H9 (cell line): ENCODE results near the gene KCNG2. TPM values are rescaled to one million over a fixed set of nuclear protein-coding genes. Genes with fewer than 3 reads are reported as not detected.
A peak's percentile ranks its signal among the peaks of the same experiment; 100 is the strongest.

Experiments
- DNase-seq: peaks from one replicate; pipeline ENCODE4 v3.0.0-alpha.2; 2017
- H2AFZ ChIP-seq: one replicate; pipeline ENCODE4 v1.6.1; 2013; ENCODE audit warnings: mild to moderate bottlenecking, low read length, control low read depth, moderate library complexity
- H2AK5ac ChIP-seq: 2 replicates; pipeline ENCODE4 v1.6.1; 2013; ENCODE audit warnings: low read length, control low read depth, mixed read lengths; ENCODE audit not compliant: insufficient read length
- H2BK120ac ChIP-seq: one replicate; pipeline ENCODE4 v1.6.1; 2013; ENCODE audit warnings: low read depth, mild to moderate bottlenecking, low read length, control low read depth, inconsistent platforms; ENCODE audit not compliant: poor library complexity, severe bottlenecking
- H2BK12ac ChIP-seq: 2 replicates; pipeline ENCODE4 v1.6.1; 2013; ENCODE audit warnings: low read length, control low read depth, mixed read lengths, low read depth; ENCODE audit not compliant: insufficient read length
- H2BK15ac ChIP-seq: 2 replicates; pipeline ENCODE4 v1.6.1; 2013; ENCODE audit warnings: low read depth, low read length, control low read depth
- H2BK20ac ChIP-seq: one replicate; pipeline ENCODE4 v1.6.1; 2013; ENCODE audit warnings: low read depth, mild to moderate bottlenecking, low read length, control low read depth, inconsistent platforms; ENCODE audit not compliant: poor library complexity, severe bottlenecking
- H2BK5ac ChIP-seq: 2 replicates; pipeline ENCODE4 v1.6.1; 2013; ENCODE audit warnings: low read length, control low read depth, mixed read lengths; ENCODE audit not compliant: insufficient read length
- H3K14ac ChIP-seq: 2 replicates; pipeline ENCODE4 v1.6.1; 2013; ENCODE audit warnings: low read length, control low read depth; ENCODE audit not compliant: insufficient read depth
- H3K18ac ChIP-seq: 2 replicates; pipeline ENCODE4 v1.6.1; 2013; ENCODE audit warnings: low read depth, mild to moderate bottlenecking, mixed read lengths, low read length, control low read depth; ENCODE audit not compliant: insufficient read length
- H3K23ac ChIP-seq: 2 replicates; pipeline ENCODE4 v1.6.1; 2013; ENCODE audit warnings: low read length, control low read depth, mixed read lengths, low read depth; ENCODE audit not compliant: insufficient read length
- H3K23me2 ChIP-seq: 2 replicates; pipeline ENCODE4 v1.6.1; 2013; ENCODE audit warnings: low read depth, mild to moderate bottlenecking, mixed read lengths, low read length, control low read depth; ENCODE audit not compliant: insufficient read length, poor library complexity, severe bottlenecking
- H3K27ac ChIP-seq: 2 replicates; pipeline ENCODE4 v1.5.1; 2013; ENCODE audit warnings: low read length, control low read depth, mixed read lengths, low read depth; ENCODE audit not compliant: insufficient read length
- H3K27me3 ChIP-seq: 2 replicates; pipeline ENCODE4 v1.6.1; 2013; ENCODE audit warnings: low read length, control low read depth, inconsistent platforms; ENCODE audit not compliant: insufficient read depth
- H3K4ac ChIP-seq: 2 replicates; pipeline ENCODE4 v1.6.1; 2013; ENCODE audit warnings: low read depth, mild to moderate bottlenecking, control low read depth, inconsistent platforms, low read length, moderate library complexity
- H3K4me1 ChIP-seq: 2 replicates; pipeline ENCODE4 v1.6.1; 2013; ENCODE audit warnings: low read length, control low read depth, inconsistent platforms; ENCODE audit not compliant: insufficient read depth
- H3K4me2 ChIP-seq: 2 replicates; pipeline ENCODE4 v1.6.1; 2013; ENCODE audit warnings: low read length, control low read depth, mixed read lengths; ENCODE audit not compliant: insufficient read length, insufficient read depth
- H3K56ac ChIP-seq: 2 replicates; pipeline ENCODE4 v1.6.1; 2013; ENCODE audit warnings: low read depth, mild to moderate bottlenecking, mixed read lengths, low read length, control low read depth; ENCODE audit not compliant: insufficient read length
- H3K79me1 ChIP-seq: 2 replicates; pipeline ENCODE4 v1.6.1; 2013; ENCODE audit warnings: low read depth, mild to moderate bottlenecking, moderate library complexity, low read length, control low read depth, inconsistent platforms; ENCODE audit not compliant: insufficient read depth, poor library complexity, severe bottlenecking
- H3K79me2 ChIP-seq: 2 replicates; pipeline ENCODE4 v1.6.1; 2013; ENCODE audit warnings: low read length, control low read depth, inconsistent platforms; ENCODE audit not compliant: insufficient read depth
- H3K9ac ChIP-seq: 2 replicates; pipeline ENCODE4 v1.6.1; 2013; ENCODE audit warnings: low read length, control low read depth, mixed read lengths; ENCODE audit not compliant: insufficient read length; ENCODE audit errors: extremely low read depth
- H3K9me3 ChIP-seq: one replicate; pipeline ENCODE4 v1.6.1; 2013; ENCODE audit warnings: low read depth, low read length, inconsistent platforms; ENCODE audit not compliant: control insufficient read depth
- H3T11ph ChIP-seq: one replicate; pipeline ENCODE4 v1.6.1; 2013; ENCODE audit warnings: mild to moderate bottlenecking, low read length, control low read depth, inconsistent platforms
- H4K20me1 ChIP-seq: one replicate; pipeline ENCODE4 v1.6.1; 2013; ENCODE audit not compliant: control insufficient read depth, insufficient read length, insufficient read depth
- H4K5ac ChIP-seq: 2 replicates; pipeline ENCODE4 v1.6.1; 2013; ENCODE audit warnings: low read depth, mild to moderate bottlenecking, mixed read lengths, low read length, control low read depth; ENCODE audit not compliant: insufficient read length
- H4K8ac ChIP-seq: replicated peaks from 2 replicates; pipeline ENCODE4 v1.6.1; 2013; ENCODE audit warnings: low read length, control low read depth, mixed read lengths, low read depth; ENCODE audit not compliant: insufficient read length
- H4K91ac ChIP-seq: 2 replicates; pipeline ENCODE4 v1.6.1; 2013; ENCODE audit warnings: low read depth, mild to moderate bottlenecking, moderate library complexity, mixed read lengths, low read length, control low read depth; ENCODE audit not compliant: insufficient read length
- H3K27ac Mint-ChIP-seq, 3 experiments: 2 replicates in 2 of 3; 3 replicates in 1 of 3; pipeline ENCODE4 v1.8.0; 2020 to 2021; ENCODE audit warnings: mixed read lengths in 3 of 3, mild to moderate bottlenecking in 1 of 3, moderate library complexity in 1 of 3
- H3K27me3 Mint-ChIP-seq: 2 replicates; pipeline ENCODE4 v1.8.0; 2021; ENCODE audit warnings: low read depth, mild to moderate bottlenecking, moderate library complexity, mixed read lengths
- H3K36me3 Mint-ChIP-seq, 3 experiments: 2 replicates in 2 of 3; 3 replicates in 1 of 3; pipeline ENCODE4 v1.8.0; 2020 to 2021; ENCODE audit warnings: low read depth in 3 of 3, mixed read lengths in 3 of 3; ENCODE audit not compliant: insufficient read depth in 1 of 3
- H3K4me1 Mint-ChIP-seq, 2 experiments: 2 replicates each; pipeline ENCODE4 v1.8.0; 2020; ENCODE audit warnings: mixed read lengths in 2 of 2
- H3K4me3 Mint-ChIP-seq, 2 experiments: 2 replicates in 1 of 2; 3 replicates in 1 of 2; pipeline ENCODE4 v1.8.0; 2020 to 2021; ENCODE audit warnings: mild to moderate bottlenecking in 2 of 2, mixed read lengths in 2 of 2, moderate library complexity in 1 of 2
- H3K9me3 Mint-ChIP-seq, 2 experiments: 2 replicates in 1 of 2; 3 replicates in 1 of 2; pipeline ENCODE4 v1.8.0; 2020; ENCODE audit warnings: mild to moderate bottlenecking in 2 of 2, mixed read lengths in 2 of 2, moderate library complexity in 1 of 2
- CTCF ChIP-seq: fragments of 200-600 bp; sonication (generic); conservative IDR thresholded peaks from 3 replicates; pipeline ENCODE4 v1.8.0; 2021; ENCODE audit warnings: antibody characterized with exemption, mild to moderate bottlenecking
- WGBS: extraction: QIAGEN DNeasy Blood & Tissue Kit; methylation state at CpG from one replicate; pipeline ENCODE4 v1.1.7; 2013; ENCODE audit warnings: missing lambda C conversion rate, low lambda C conversion rate, mixed read lengths; ENCODE audit not compliant: insufficient read length; ENCODE audit errors: extremely low coverage; 5-methylcytosine and 5-hydroxymethylcytosine counted together
- total RNA-seq: library from RNA; stranded (reverse); gene quantifications from 2 replicates; pipeline ENCODE4 v1.2.1, GENCODE V29; 2021

The KCNG2 gene
- total RNA-seq, 1 experiment from 2014 or later = 0.15 TPM

- H3K27me3 Mint-ChIP-seq = peaks cover 11% of the 10 kb centered on the region
- Histone ChIP-seq H4K20me1 (no peaks in the 10 kb centered on the region), H3K4ac (no peak overlapping the region), H2AFZ (no peak overlapping the region), H2BK5ac (no peak overlapping the region), H2BK12ac (no peak overlapping the region), H2AK5ac (no peak overlapping the region), H3K18ac (no peak overlapping the region), H2BK15ac (no peak overlapping the region), H3K9ac (no peak overlapping the region), H2BK20ac (no peak overlapping the region), H3K79me2 (no peaks in the 10 kb centered on the region), H3K14ac (no peak overlapping the region; the same call in 1 of the 2 replicates), H3K4me2 (no peak overlapping the region), H3K4me1 (no peaks in the 10 kb centered on the region), H3K56ac (no peak overlapping the region), H3K23me2 (no peaks in the 10 kb centered on the region), H4K8ac (no peak overlapping the region), H3K27ac (no peak overlapping the region), H3T11ph (no peak overlapping the region), H4K91ac (no peak overlapping the region), H3K23ac (no peak overlapping the region), H3K79me1 (no peaks in the 10 kb centered on the region), H3K27me3 (no peaks in the 10 kb centered on the region), H4K5ac (no peak overlapping the region), H3K9me3 (no peaks in the 10 kb centered on the region), H2BK120ac (no peak overlapping the region)
- TF ChIP-seq CTCF = no peak
- H3K4me3 Mint-ChIP-seq = no peak overlapping the region; a peak in 1 of 5 replicates
- peaks cover 4 to 17% of the 10 kb centered on the region in 2 experiments; a peak in 3 of 4 replicates for H3K4me1 Mint-ChIP-seq
- peaks cover 2 to 16% (median 5%) of the 10 kb centered on the region in 3 experiments; a peak in 5 of 7 replicates for H3K36me3 Mint-ChIP-seq
- peaks cover 3 to 6% of the 10 kb centered on the region in 2 experiments; a peak in 3 of 5 replicates for H3K9me3 Mint-ChIP-seq
- peak; percentile 39 for DNase-seq
- no peak overlapping the region; a peak in 1 of 7 replicates for H3K27ac Mint-ChIP-seq
- no CpG with 5 or more reads among the region's 50 CpGs for WGBS
Measured at GRCh38 chr18:79915161-79916127, 117.7 kb downstream of the KCNG2 start.
